B cell (primary cell): Measurements from ENCODE around the gene DCLK1. TPM values are rescaled to one million over a fixed set of nuclear protein-coding genes. Genes with fewer than 3 reads are reported as not detected.

Source experiments
- ATAC-seq: fragments of 200-7000 bp; cut with Tn5 transposase; one replicate; pipeline ENCODE4 v1.10.0; 2021; ENCODE audit warnings: low read depth, mild to moderate bottlenecking, moderate number of reproducible peaks, moderate library complexity
- CTCF ChIA-PET: fragments of 350-600 bp; sonication (Branson Sonifier 250); formaldehyde crosslinking; loops from one replicate; lab custom pipeline; 2021; ENCODE audit warnings: antibody characterized with exemption, inconsistent platforms; lab: Charles Lee
- POLR2A ChIA-PET: fragments of 350-600 bp; sonication (Branson Sonifier 250); formaldehyde crosslinking; loops from one replicate; lab custom pipeline; 2021; ENCODE audit warnings: antibody characterized with exemption; lab: Charles Lee
- DNase-seq: peaks from one replicate; pipeline ENCODE4 v3.0.0; 2013
- H2AFZ ChIP-seq: 2 replicates; pipeline ENCODE4 v1.6.1; 2012; ENCODE audit warnings: mild to moderate bottlenecking, low read depth, low read length; ENCODE audit not compliant: insufficient read depth, poor library complexity, severe bottlenecking
- H3K27ac ChIP-seq, 2 donors: 1 replicate in 1 of 2; 2 replicates in 1 of 2; pipeline ENCODE4 v1.5.1; 2012 to 2013; ENCODE audit warnings: low read length in 2 of 2, mild to moderate bottlenecking in 2 of 2, moderate library complexity in 1 of 2
- H3K27me3 ChIP-seq, 4 experiments: fragments of 200-600 bp in 1 of 4; sonication (generic) in 1 of 4; replicated peaks in 1 of 4; 1 replicate in 2 of 4; 2 replicates in 2 of 4; pipeline versions ENCODE4 v1.6.1 to v1.7.0; 2013 to 2016; ENCODE audit warnings: low read length in 3 of 4, mild to moderate bottlenecking in 2 of 4, mixed read lengths in 1 of 4, moderate library complexity in 1 of 4; ENCODE audit not compliant: insufficient read depth in 4 of 4, control insufficient read depth in 3 of 4; ENCODE audit errors: control extremely low read depth in 1 of 4
- H3K36me3 ChIP-seq, 2 experiments: replicated peaks in 1 of 2; 1 replicate in 1 of 2; 2 replicates in 1 of 2; pipeline versions ENCODE4 v1.6.1 to v1.7.1; 2013; ENCODE audit warnings: low read length in 1 of 2; ENCODE audit not compliant: insufficient read depth in 2 of 2, control insufficient read depth in 1 of 2; ENCODE audit errors: control extremely low read depth in 1 of 2, extremely low read depth in 1 of 2
- H3K4me1 ChIP-seq, 2 donors: fragments of 200-600 bp in 1 of 2; sonication (generic) in 1 of 2; 1 replicate in 1 of 2; 2 replicates in 1 of 2; pipeline versions ENCODE4 v1.5.1 to v1.6.1; 2013 to 2017; ENCODE audit warnings: low read length in 2 of 2; ENCODE audit not compliant: control insufficient read depth in 2 of 2, insufficient read depth in 2 of 2
- H3K4me2 ChIP-seq: replicated peaks from 2 replicates; pipeline ENCODE3; 2012; ENCODE audit warnings: mild to moderate bottlenecking, low read depth, low read length; ENCODE audit not compliant: poor library complexity, severe bottlenecking
- H3K4me3 ChIP-seq, 5 experiments: fragments of 200-600 bp in 1 of 5; sonication (generic) in 1 of 5; 1 replicate in 3 of 5; 2 replicates in 2 of 5; pipeline versions ENCODE4 v1.5.1 to v1.7.0; 2011 to 2016; ENCODE audit warnings: low read length in 4 of 5, mild to moderate bottlenecking in 4 of 5, low read depth in 2 of 5, control low read depth in 1 of 5, moderate library complexity in 1 of 5; ENCODE audit not compliant: insufficient read depth in 1 of 5; ENCODE audit errors: control extremely low read depth in 1 of 5, extremely low read depth in 1 of 5
- H3K79me2 ChIP-seq: fragments of 200-600 bp; sonication (generic); one replicate; pipeline ENCODE4 v1.6.0; 2016; ENCODE audit warnings: low read length; ENCODE audit not compliant: control insufficient read depth, insufficient read depth
- H3K9ac ChIP-seq: fragments of 200-600 bp; sonication (generic); 2 replicates; pipeline ENCODE4 v1.6.1; 2017; ENCODE audit warnings: mild to moderate bottlenecking, low read length, moderate library complexity
- H3K9me3 ChIP-seq, 3 donors: one replicate each; pipeline versions ENCODE4 v1.6.1 to v1.7.1; 2013; ENCODE audit warnings: low read length in 2 of 3; ENCODE audit not compliant: control insufficient read depth in 2 of 3, insufficient read depth in 1 of 3; ENCODE audit errors: control extremely low read depth in 1 of 3
- H4K20me1 ChIP-seq: 2 replicates; pipeline ENCODE4 v1.6.0; 2012; ENCODE audit warnings: mild to moderate bottlenecking, low read length; ENCODE audit not compliant: insufficient read depth, control insufficient read depth, poor library complexity, severe bottlenecking
- H3K27ac Mint-ChIP-seq: one replicate; pipeline ENCODE4 v1.8.0; 2021; ENCODE audit warnings: mixed read lengths
- H3K27me3 Mint-ChIP-seq: one replicate; pipeline ENCODE4 v1.8.0; 2021; ENCODE audit warnings: mixed read lengths
- H3K4me1 Mint-ChIP-seq: one replicate; pipeline ENCODE4 v1.8.0; 2021; ENCODE audit warnings: mixed read lengths
- H3K4me3 Mint-ChIP-seq: one replicate; pipeline ENCODE4 v1.8.0; 2021; ENCODE audit warnings: mixed read lengths
- H3K9me3 Mint-ChIP-seq: one replicate; pipeline ENCODE4 v1.8.0; 2022; ENCODE audit warnings: mixed read lengths; ENCODE audit not compliant: insufficient read depth
- CTCF ChIP-seq: fragments of 200-600 bp; IDR thresholded peaks from one replicate; pipeline ENCODE4 v1.8.0; 2022; ENCODE audit warnings: antibody characterized with exemption, mild to moderate bottlenecking
- EZH2 ChIP-seq: IDR thresholded peaks from 2 replicates; pipeline ENCODE4 v1.6.1; 2012; ENCODE audit warnings: borderline replicate concordance, low read depth, mild to moderate bottlenecking, moderate library complexity, low read length; ENCODE audit not compliant: insufficient read depth, poor library complexity, severe bottlenecking
- WGBS: methylation state at CpG from one replicate; pipeline ENCODE4 v1.1.5; 2013; ENCODE audit warnings: missing lambda C conversion rate; ENCODE audit not compliant: insufficient coverage; 5-methylcytosine and 5-hydroxymethylcytosine counted together
- intact Hi-C: fragments of 100-400 bp; cut with micrococcal nuclease; formaldehyde crosslinking; loops from one replicate; pipeline ENCODE4 v1.10.0; 2022
- polyA plus RNA-seq: library from polyadenylated mRNA; depleted of rRNA; stranded (reverse); fragments of >200 nt; gene quantifications from 2 replicates; pipeline ENCODE4 v1.2.3, GENCODE V29; 2012
- total RNA-seq, 2 donors: library from RNA; stranded (reverse); fragments of 120-200 nt in 1 of 2; gene quantifications; 1 replicate in 1 of 2; 2 replicates in 1 of 2; pipeline versions ENCODE4 v1.2.3 to v1.2.4, GENCODE V29; 2013 to 2022

Gene DCLK1
- total and polyA plus RNA-seq, 2 donors (not counting 1 experiment from before 2014, with no cell fraction given) = not detected

GRCh38 chr13:36000028-36000427 is 131.2 kb downstream of the DCLK1 start:
- Mint-ChIP-seq H3K4me3 (no peak overlapping the region), H3K27me3 (no peaks in the 10 kb centered on the region), H3K4me1 (no peaks in the 10 kb centered on the region), H3K9me3 (no peaks in the 10 kb centered on the region), H3K27ac (no peak overlapping the region)
- DNase-seq = no peak
- H3K9me3 ChIP-seq = no peaks in the 10 kb centered on the region
- no peak overlapping the region for H3K4me2 ChIP-seq
- no peaks in the 10 kb centered on the region for H3K27me3 ChIP-seq
- TF ChIP-seq EZH2 (no peak), CTCF (no peak)
- ChIA-PET CTCF (no interaction called here), POLR2A (no interaction called here)
- ATAC-seq = no peak
- WGBS = 43% methylated on average over 1 of the region's 2 CpGs
- no peak overlapping the region for H3K27ac ChIP-seq
- H4K20me1 ChIP-seq = no peaks in the 10 kb centered on the region
- H3K9ac ChIP-seq = no peak overlapping the region
- intact Hi-C loops = no loop called here
- H3K36me3 ChIP-seq = no peaks in the 10 kb centered on the region
- H2AFZ ChIP-seq = no peak overlapping the region
- H3K4me3 ChIP-seq = no peak overlapping the region
- no peaks in the 10 kb centered on the region for H3K4me1 ChIP-seq
- H3K79me2 ChIP-seq = no peaks in the 10 kb centered on the region

GRCh38 chr13:35996360-35996759 is 134.8 kb downstream of the DCLK1 start:
- Mint-ChIP-seq H3K4me3 (no peak overlapping the region), H3K27me3 (no peaks in the 10 kb centered on the region), H3K9me3 (no peaks in the 10 kb centered on the region), H3K27ac (no peak overlapping the region), H3K4me1 (no peaks in the 10 kb centered on the region)
- no peak overlapping the region for H3K4me2 ChIP-seq
- no peaks in the 10 kb centered on the region for H3K79me2 ChIP-seq
- H4K20me1 ChIP-seq = no peaks in the 10 kb centered on the region
- no peak for DNase-seq
- TF ChIP-seq EZH2 (no peak), CTCF (no peak)
- H3K36me3 ChIP-seq = no peaks in the 10 kb centered on the region
- no peaks in the 10 kb centered on the region for H3K9me3 ChIP-seq
- ChIA-PET CTCF (no interaction called here), POLR2A (no interaction called here)
- no peak overlapping the region for H3K27ac ChIP-seq
- no peaks in the 10 kb centered on the region for H3K27me3 ChIP-seq
- no peak overlapping the region for H2AFZ ChIP-seq
- 94% methylated on average over 3 of the region's 3 CpGs for WGBS
- H3K4me3 ChIP-seq = no peak overlapping the region
- ATAC-seq = no peak
- H3K9ac ChIP-seq = no peak overlapping the region
- intact Hi-C loops = no loop called here
- H3K4me1 ChIP-seq = no peaks in the 10 kb centered on the region
